PFSK-1 (cell line): ENCODE data around the gene ETV7.

ENCODE experiments used
- POLR2AphosphoS5 ChIP-seq: IDR thresholded peaks from 2 replicates; pipeline ENCODE4 v1.6.1; 2012; ENCODE audit warnings: low read depth, mild to moderate bottlenecking, control low read depth, low read length, moderate library complexity
- SIN3A ChIP-seq: IDR thresholded peaks from 2 replicates; pipeline ENCODE4 v1.6.1; 2012; ENCODE audit warnings: mild to moderate bottlenecking, low read length, moderate library complexity, borderline replicate concordance; ENCODE audit not compliant: insufficient read depth

GRCh38 chr6:36327226-36327918 is 60.1 kb downstream of the ETV7 start:
- no peak for TF ChIP-seq SIN3A
- TF ChIP-seq POLR2AphosphoS5, result no peak
